ENCODE results near the gene ELMOD3. TPM values are rescaled to one million over a fixed set of nuclear protein-coding genes. Genes with fewer than 3 reads are reported as not detected.

Gene ELMOD3
- total and polyA plus RNA-seq, 9 of the 15 experiments (the other 6 are each of a cell fraction or from before 2014, with no cell fraction given), result 2.7 to 18.7 (median 11.6) TPM

- TF ChIP-seq MNT (conservative IDR thresholded peaks at IDR 0.05) (no peak), PBX2 (CRISPR knock-in tag; IDR thresholded peaks at IDR 0.05; ENCODE audit: low read depth) (no peak), PBX2 (tag; conservative IDR thresholded peaks at IDR 0.05; ENCODE audit: low read depth) (no peak), BHLHE40 (IDR thresholded peaks at IDR 0.05; ENCODE audit: low read length) (no peak), E2F8 (IDR thresholded peaks at IDR 0.05; ENCODE audit: low read depth, partially characterized antibody) (no peak), THAP12 (CRISPR knock-in tag; IDR thresholded peaks at IDR 0.05) (no peak), ARID4B (CRISPR knock-in tag; IDR thresholded peaks at IDR 0.05) (no peak)
Observed at GRCh38 chr2:85390941-85391669, 36.5 kb downstream of the ELMOD3 start (continued).

Data from K562 (cell line).